GM18519 (cell line): ENCODE data around the gene FAM227A.

Source experiments
- ATAC-seq: cut with Tn5 transposase; IDR thresholded peaks from one replicate; pipeline ENCODE4 v1.9.1; 2021; ENCODE audit warnings: mild to moderate bottlenecking, moderate library complexity; ENCODE audit not compliant: unreplicated experiment, low FRiP score

The FAM227A gene

GRCh38 chr22:38564669-38565068 lies 91.5 kb downstream of the FAM227A start:
- no peak for ATAC-seq

GRCh38 chr22:38554281-38554680 lies 101.9 kb downstream of the FAM227A start:
- no peak for ATAC-seq

- ATAC-seq: no peak
Measured at GRCh38 chr22:38549101-38549894, 106.9 kb downstream of the FAM227A start.

GRCh38 chr22:38540701-38541100 lies 115.5 kb downstream of the FAM227A start:
- no peak for ATAC-seq

- ATAC-seq: no peak
Measured at GRCh38 chr22:38531251-38531938, 124.8 kb downstream of the FAM227A start.
